ENCODE data around the gene ATXN7L1. TPM values are rescaled to one million over a fixed set of nuclear protein-coding genes. Genes with fewer than 3 reads are reported as not detected.

The ATXN7L1 gene
- total and polyA plus RNA-seq, 2 of the 8 experiments (the other 6 are each of a cell fraction or from before 2014, with no cell fraction given), result 14.3 to 34.0 TPM

- H2BK20ac ChIP-seq (ENCODE audit: low read length), result no peak overlapping the region
- WGBS, 2 experiments (ENCODE audit: extremely low coverage in 1 of 2, insufficient coverage in 1 of 2, insufficient read length in 1 of 2, insufficient replicate concordance in 2 of 2, low coverage in 1 of 2, low lambda C conversion rate in 2 of 2, missing lambda C conversion rate in 1 of 2), result 84% methylated on average over 7 of the region's 7 CpGs; no CpG with 5 or more reads in 1 of the 2 experiments
- H3K27me3 ChIP-seq (replicated peaks in 1 of 4; ENCODE audit: control insufficient read depth in 3 of 4, extremely low read depth in 1 of 4, insufficient read depth in 3 of 4, low read length in 3 of 4), result no peaks in the 10 kb centered on the region
- H4K8ac ChIP-seq (ENCODE audit: extremely low read depth, insufficient read depth, low read length), result no peak overlapping the region
- H3K14ac ChIP-seq (ENCODE audit: insufficient read length), result no peak overlapping the region
- no peak overlapping the region for H3K27ac ChIP-seq (ENCODE audit: low read depth, low read length)
- no peaks in the 10 kb centered on the region for H3K79me1 ChIP-seq (ENCODE audit: low read depth, low read length)
- no peak overlapping the region for H4K5ac ChIP-seq (ENCODE audit: insufficient read length, low read depth, low read length)
- no peak overlapping the region for H2AK5ac ChIP-seq (ENCODE audit: low read depth, low read length)
- H2BK12ac ChIP-seq (ENCODE audit: low read depth, low read length), result no peak overlapping the region
- H3K9ac ChIP-seq (replicated peaks in 1 of 4; ENCODE audit: extremely low read depth in 1 of 4, low read depth in 3 of 4, low read length in 3 of 4), result no peak overlapping the region
- DNase-seq (ENCODE audit: low read depth in 1 of 2, low spot score in 2 of 2) (no peak), FAIRE-seq (no peak)
- H3K4ac ChIP-seq (replicated peaks; ENCODE audit: insufficient read length, low read depth, low read length), result no peak overlapping the region
- H4K20me1 ChIP-seq (replicated peaks in 1 of 2; ENCODE audit: control insufficient read depth in 1 of 2, insufficient read depth in 2 of 2, low read length in 2 of 2), result peaks cover 12% of the 10 kb centered on the region in 2 experiments
- no peak overlapping the region for H2BK5ac ChIP-seq (ENCODE audit: low read depth, low read length)
- ChIA-PET POLR2A (ENCODE audit: partially characterized antibody) (interaction anchor here (0.8 to 1.6 kb wide), 2 partner anchors 11 to 33 kb away, joined by 3 to 4 read pairs; no protein-coding TSS in a partner anchor), CTCF (ENCODE audit: partially characterized antibody) (interaction anchor here (0.6 to 9.3 kb wide), 9 partner anchors 18 to 236 kb away, joined by 3 to 107 read pairs (median 4); no protein-coding TSS in a partner anchor)
- H3K56ac ChIP-seq (replicated peaks; ENCODE audit: insufficient read length, low read depth, low read length), result no peak overlapping the region
- no peak overlapping the region for H3K18ac ChIP-seq (ENCODE audit: extremely low read depth, low read length)
- H2AFZ ChIP-seq (ENCODE audit: low read length), result no peak overlapping the region
- H2BK120ac ChIP-seq (replicated peaks; ENCODE audit: low read depth, low read length), result no peak overlapping the region
- H3K79me2 ChIP-seq (ENCODE audit: control insufficient read depth in 1 of 2, insufficient read depth in 2 of 2, low read length in 2 of 2), result no peaks in the 10 kb centered on the region
- H3K4me1 ChIP-seq (replicated peaks in 1 of 4; ENCODE audit: control insufficient read depth in 3 of 4, insufficient read depth in 4 of 4, low read length in 3 of 4), result peaks cover 2 to 14% (median 8%) of the 10 kb centered on the region in 4 experiments; a peak in 6 of 7 replicates
- no peaks in the 10 kb centered on the region for H3K23me2 ChIP-seq (ENCODE audit: low read depth, low read length)
- H3K23ac ChIP-seq (ENCODE audit: insufficient read length), result no peak overlapping the region
- no peak overlapping the region for H3K4me3 ChIP-seq (ENCODE audit: extremely low read depth in 1 of 4, insufficient read depth in 2 of 4, low read depth in 3 of 4, low read length in 4 of 4)
- TF ChIP-seq SP2 (IDR thresholded peaks at IDR 0.05; ENCODE audit: low read length) (no peak), RAD21 (IDR thresholded peaks at IDR 0.05 in 1 of 2, conservative IDR thresholded peaks at IDR 0.05 in 1 of 2; ENCODE audit: low read depth in 2 of 2, low read length in 2 of 2) (no peak), CBX8 (IDR thresholded peaks at IDR 0.05; ENCODE audit: borderline replicate concordance, low read depth, low read length) (no peak), KDM5A (IDR thresholded peaks at IDR 0.05; ENCODE audit: low read length) (no peak), TAF1 (IDR thresholded peaks at IDR 0.05; ENCODE audit: low read depth, low read length) (no peak), SIRT6 (IDR thresholded peaks at IDR 0.05; ENCODE audit: low read length) (no peak), EZH2 (IDR thresholded peaks at IDR 0.05; ENCODE audit: low read depth, low read length, severe bottlenecking) (no peak), GABPA (IDR thresholded peaks at IDR 0.05; ENCODE audit: borderline replicate concordance, insufficient read depth, low read length) (no peak), TAF7 (optimal IDR thresholded peaks at IDR 0.05; ENCODE audit: borderline replicate concordance, low read depth, low read length) (no peak), MAFK (IDR thresholded peaks at IDR 0.05; ENCODE audit: low read depth, low read length) (no peak)
- TF ChIP-seq, protein P1, sequence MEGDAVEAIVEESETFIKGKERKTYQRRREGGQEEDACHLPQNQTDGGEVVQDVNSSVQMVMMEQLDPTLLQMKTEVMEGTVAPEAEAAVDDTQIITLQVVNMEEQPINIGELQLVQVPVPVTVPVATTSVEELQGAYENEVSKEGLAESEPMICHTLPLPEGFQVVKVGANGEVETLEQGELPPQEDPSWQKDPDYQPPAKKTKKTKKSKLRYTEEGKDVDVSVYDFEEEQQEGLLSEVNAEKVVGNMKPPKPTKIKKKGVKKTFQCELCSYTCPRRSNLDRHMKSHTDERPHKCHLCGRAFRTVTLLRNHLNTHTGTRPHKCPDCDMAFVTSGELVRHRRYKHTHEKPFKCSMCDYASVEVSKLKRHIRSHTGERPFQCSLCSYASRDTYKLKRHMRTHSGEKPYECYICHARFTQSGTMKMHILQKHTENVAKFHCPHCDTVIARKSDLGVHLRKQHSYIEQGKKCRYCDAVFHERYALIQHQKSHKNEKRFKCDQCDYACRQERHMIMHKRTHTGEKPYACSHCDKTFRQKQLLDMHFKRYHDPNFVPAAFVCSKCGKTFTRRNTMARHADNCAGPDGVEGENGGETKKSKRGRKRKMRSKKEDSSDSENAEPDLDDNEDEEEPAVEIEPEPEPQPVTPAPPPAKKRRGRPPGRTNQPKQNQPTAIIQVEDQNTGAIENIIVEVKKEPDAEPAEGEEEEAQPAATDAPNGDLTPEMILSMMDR (IDR thresholded peaks at IDR 0.05; ENCODE audit: control extremely low read depth in 1 of 3, insufficient read depth in 1 of 3, low read depth in 1 of 3, low read length in 3 of 3), result no peak
- no peak overlapping the region for H3K4me2 ChIP-seq (ENCODE audit: insufficient read depth in 1 of 2, low read depth in 2 of 2, low read length in 2 of 2)
- H3K9me3 ChIP-seq (ENCODE audit: insufficient read depth in 2 of 2, low read depth in 1 of 2, low read length in 1 of 2), result no peaks in the 10 kb centered on the region
- no peak overlapping the region for H4K91ac ChIP-seq (replicated peaks; ENCODE audit: insufficient read length, low read length)
- no peak overlapping the region for H2BK15ac ChIP-seq (ENCODE audit: low read length)
- H3K36me3 ChIP-seq (ENCODE audit: control insufficient read depth in 2 of 4, insufficient read depth in 4 of 4, low read length in 3 of 4), result no peaks in the 10 kb centered on the region
These were observed 76.7 kb downstream of the ATXN7L1 start for GRCh38 chr7:105799677-105800076.

Measured in H1 (cell line).